ENCODE results near the gene BCR.
A peak's percentile ranks its signal among the peaks of the same experiment; 100 is the strongest.

BCR gene

DNA sequence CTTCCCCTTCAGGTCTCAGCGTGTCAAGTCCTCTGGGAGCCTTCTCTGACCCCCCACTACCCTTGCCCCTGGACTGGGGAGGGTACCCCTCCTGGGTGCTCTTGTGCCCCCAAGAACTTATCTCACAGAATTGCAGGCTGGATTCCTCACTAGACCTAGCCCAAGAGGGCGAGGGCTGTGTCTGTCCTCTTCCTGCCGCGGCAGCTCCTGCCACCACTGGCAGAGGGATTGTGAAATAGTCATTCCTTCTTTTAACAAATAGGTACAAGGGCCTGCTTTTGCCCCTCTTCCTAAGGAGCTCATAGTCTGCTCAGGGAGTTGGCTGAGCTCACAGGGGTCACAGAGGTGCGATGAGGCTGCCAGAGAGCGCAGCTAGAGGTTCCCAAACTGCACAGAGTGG is 29.5 kb upstream of the BCR start:
- peaks cover 2 to 5% of the 10 kb centered on the region in 2 donors for H3K4me1 ChIP-seq (ENCODE audit: control insufficient read depth in 1 of 2, insufficient read depth in 2 of 2, low read length in 2 of 2)
- no peaks in the 10 kb centered on the region for H3K27me3 ChIP-seq (ENCODE audit: control insufficient read depth in 1 of 2, insufficient read depth in 2 of 2, low read length in 2 of 2)
- H3K4me3 ChIP-seq (ENCODE audit: low read depth in 1 of 2, low read length in 2 of 2), result no peak overlapping the region
- no peak overlapping the region for H3K9ac ChIP-seq (ENCODE audit: low read depth in 1 of 2, low read length in 2 of 2)
- H3K27ac ChIP-seq (ENCODE audit: low read depth, low read length), result no peak overlapping the region
- no peaks in the 10 kb centered on the region for H3K36me3 ChIP-seq (ENCODE audit: control insufficient read depth in 1 of 2, insufficient read depth in 2 of 2, low read length in 2 of 2)
- H3K9me3 ChIP-seq (ENCODE audit: control insufficient read depth in 1 of 2, low read length in 2 of 2), result no peaks in the 10 kb centered on the region

DNA sequence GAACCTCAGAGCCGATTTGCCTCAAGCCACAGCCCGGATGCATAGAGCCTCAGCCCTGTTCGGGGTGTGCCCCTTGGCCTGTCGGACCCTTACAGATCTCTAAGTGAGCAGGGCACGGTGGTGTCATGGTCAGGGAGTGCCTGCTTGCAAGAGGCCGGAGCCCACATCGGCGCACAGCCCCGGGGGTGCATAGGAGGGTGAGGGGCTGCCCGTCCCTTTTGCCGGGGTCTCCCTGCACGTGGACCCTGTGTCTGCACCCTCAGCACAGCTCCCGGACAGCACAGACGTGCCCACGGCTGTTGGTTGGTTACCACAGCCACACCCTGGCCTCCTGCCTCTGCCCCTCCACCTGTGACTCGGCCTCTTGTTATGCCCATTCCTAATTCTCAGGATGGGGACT is 28.5 kb upstream of the BCR start:
- Histone ChIP-seq H3K9ac (ENCODE audit: low read depth in 1 of 2, low read length in 2 of 2) (no peak overlapping the region), H3K36me3 (ENCODE audit: control insufficient read depth in 1 of 2, insufficient read depth in 2 of 2, low read length in 2 of 2) (no peaks in the 10 kb centered on the region), H3K4me3 (ENCODE audit: low read depth in 1 of 2, low read length in 2 of 2) (no peak overlapping the region), H3K27me3 (ENCODE audit: control insufficient read depth in 1 of 2, insufficient read depth in 2 of 2, low read length in 2 of 2) (no peaks in the 10 kb centered on the region), H3K27ac (ENCODE audit: low read depth, low read length) (no peak overlapping the region), H3K4me1 (ENCODE audit: control insufficient read depth in 1 of 2, insufficient read depth in 2 of 2, low read length in 2 of 2) (peaks cover 0 to 7% of the 10 kb centered on the region in 2 donors), H3K9me3 (ENCODE audit: control insufficient read depth in 1 of 2, low read length in 2 of 2) (no peaks in the 10 kb centered on the region)

DNA sequence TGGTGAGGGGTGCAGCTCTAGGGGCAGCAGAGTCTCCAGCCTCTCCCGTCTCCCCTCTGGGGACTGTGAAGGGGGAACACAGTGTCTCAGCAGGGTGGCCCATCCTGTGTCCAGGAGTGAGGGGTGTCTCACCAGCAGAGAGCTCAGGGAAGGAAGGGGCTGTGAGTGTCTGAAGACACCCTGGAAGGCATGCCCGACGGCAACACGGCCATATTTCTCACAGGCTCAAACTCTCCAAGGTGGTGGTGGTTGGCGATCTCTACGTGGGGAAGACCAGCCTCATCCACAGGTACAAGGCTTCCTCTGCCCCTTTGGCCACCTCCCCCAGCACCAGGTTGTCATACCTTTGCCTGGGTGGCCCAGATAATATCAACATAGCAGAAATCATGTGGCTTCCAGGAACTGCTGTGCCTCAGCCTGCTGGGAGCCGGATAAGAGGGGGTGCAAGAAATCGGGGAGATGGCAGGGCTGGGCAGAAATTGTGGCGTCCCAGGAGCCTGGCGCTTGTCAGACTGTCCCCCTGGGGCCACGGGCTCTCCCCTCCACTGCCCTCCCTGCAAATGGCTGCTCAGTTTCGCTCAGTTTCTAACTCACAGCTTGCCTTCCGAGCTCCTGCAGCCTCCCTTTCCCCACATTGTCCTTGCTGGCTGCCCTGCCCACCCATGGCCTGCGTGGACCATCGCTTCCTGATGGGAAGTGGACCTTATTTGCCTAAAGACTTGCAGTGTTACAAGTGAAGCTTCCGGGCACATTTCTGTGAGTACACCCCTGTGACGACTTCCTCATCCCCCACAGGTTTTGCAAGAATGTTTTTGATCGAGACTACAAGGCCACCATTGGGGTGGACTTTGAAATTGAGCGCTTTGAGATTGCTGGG is 27.8 kb upstream of the BCR start:
- Histone ChIP-seq H3K27me3 (ENCODE audit: control insufficient read depth in 1 of 2, insufficient read depth in 2 of 2, low read length in 2 of 2) (no peaks in the 10 kb centered on the region), H3K4me1 (ENCODE audit: control insufficient read depth in 1 of 2, insufficient read depth in 2 of 2, low read length in 2 of 2) (peaks cover 0 to 13% of the 10 kb centered on the region in 2 donors), H3K9ac (ENCODE audit: low read depth in 1 of 2, low read length in 2 of 2) (no peak overlapping the region), H3K9me3 (ENCODE audit: control insufficient read depth in 1 of 2, low read length in 2 of 2) (no peaks in the 10 kb centered on the region), H3K36me3 (ENCODE audit: control insufficient read depth in 1 of 2, insufficient read depth in 2 of 2, low read length in 2 of 2) (no peaks in the 10 kb centered on the region), H3K27ac (ENCODE audit: low read depth, low read length) (no peak overlapping the region), H3K4me3 (ENCODE audit: low read depth in 1 of 2, low read length in 2 of 2) (peak overlapping the region in 1 of 2 donors; percentile 13)

DNA sequence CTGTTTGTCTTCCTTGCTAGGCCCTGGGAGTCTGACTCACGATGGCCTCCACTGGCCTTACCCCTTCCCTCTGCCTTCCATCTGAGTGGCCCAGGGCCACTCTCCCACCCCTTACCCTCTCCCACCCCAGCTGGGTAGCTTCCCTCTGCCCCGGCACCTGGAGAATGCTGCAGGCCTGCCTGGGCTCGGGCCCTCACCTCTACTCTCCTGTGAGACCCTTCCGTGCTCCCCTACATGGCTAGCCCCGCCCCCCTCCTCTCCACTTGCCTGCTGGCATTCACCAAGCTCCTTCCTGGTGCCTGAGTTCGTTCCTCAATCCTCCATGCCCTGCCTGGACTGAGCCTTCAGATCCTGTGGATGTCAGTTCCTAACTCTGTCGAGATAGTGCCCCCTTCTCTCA is 26.3 kb upstream of the BCR start:
- Histone ChIP-seq H3K36me3 (ENCODE audit: control insufficient read depth in 1 of 2, insufficient read depth in 2 of 2, low read length in 2 of 2) (no peaks in the 10 kb centered on the region), H3K9ac (ENCODE audit: low read depth in 1 of 2, low read length in 2 of 2) (no peak overlapping the region), H3K4me1 (ENCODE audit: control insufficient read depth in 1 of 2, insufficient read depth in 2 of 2, low read length in 2 of 2) (peaks cover 0 to 14% of the 10 kb centered on the region in 2 donors), H3K9me3 (ENCODE audit: control insufficient read depth in 1 of 2, low read length in 2 of 2) (no peaks in the 10 kb centered on the region), H3K27me3 (ENCODE audit: control insufficient read depth in 1 of 2, insufficient read depth in 2 of 2, low read length in 2 of 2) (no peaks in the 10 kb centered on the region), H3K27ac (ENCODE audit: low read depth, low read length) (no peak overlapping the region), H3K4me3 (ENCODE audit: low read depth in 1 of 2, low read length in 2 of 2) (no peak overlapping the region)

DNA sequence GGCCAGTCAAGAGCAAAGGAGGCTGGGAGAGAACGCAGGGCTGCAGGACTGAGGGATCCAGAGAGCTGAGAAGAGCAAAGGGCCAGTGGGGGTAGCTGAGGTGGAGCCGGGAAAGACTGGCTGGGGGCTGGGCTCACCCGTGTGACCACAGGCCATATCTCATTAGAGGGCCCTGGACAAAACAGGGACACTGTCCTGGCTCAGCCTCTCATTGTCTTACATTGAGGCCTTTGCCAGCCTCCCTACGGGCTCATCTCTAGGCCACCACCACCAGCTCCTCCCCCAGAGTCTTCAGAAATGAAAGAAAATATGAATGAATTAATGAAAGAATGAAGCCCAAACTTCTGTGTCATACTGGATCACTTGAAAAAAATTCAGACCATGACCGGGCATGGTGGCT is 25.8 kb upstream of the BCR start:
- no peak overlapping the region for H3K27ac ChIP-seq (ENCODE audit: low read depth, low read length)
- H3K9ac ChIP-seq (ENCODE audit: low read depth in 1 of 2, low read length in 2 of 2), result no peak overlapping the region
- no peaks in the 10 kb centered on the region for H3K36me3 ChIP-seq (ENCODE audit: control insufficient read depth in 1 of 2, insufficient read depth in 2 of 2, low read length in 2 of 2)
- peaks cover 0 to 14% of the 10 kb centered on the region in 2 donors for H3K4me1 ChIP-seq (ENCODE audit: control insufficient read depth in 1 of 2, insufficient read depth in 2 of 2, low read length in 2 of 2)
- no peaks in the 10 kb centered on the region for H3K9me3 ChIP-seq (ENCODE audit: control insufficient read depth in 1 of 2, low read length in 2 of 2)
- no peak overlapping the region for H3K4me3 ChIP-seq (ENCODE audit: low read depth in 1 of 2, low read length in 2 of 2)
- H3K27me3 ChIP-seq (ENCODE audit: control insufficient read depth in 1 of 2, insufficient read depth in 2 of 2, low read length in 2 of 2), result no peaks in the 10 kb centered on the region

DNA sequence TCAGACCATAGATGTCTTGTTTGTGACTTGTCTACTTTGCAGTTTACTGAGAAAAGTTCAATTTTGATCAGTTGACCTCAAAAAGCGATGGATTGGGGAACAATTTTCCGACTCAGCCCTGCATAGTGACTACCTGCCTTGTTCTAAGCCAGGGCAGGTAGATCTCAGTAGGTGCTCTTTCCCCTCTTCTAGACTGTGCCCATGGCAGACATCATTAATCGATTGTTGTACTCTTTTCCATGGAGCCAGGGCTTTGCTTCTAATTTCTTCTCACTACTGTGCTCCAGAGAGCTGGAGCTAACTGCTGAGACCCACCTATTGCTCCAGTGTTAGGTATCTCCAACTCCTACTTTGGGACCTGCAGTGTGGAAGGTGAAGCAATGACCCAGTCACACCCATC is 25.2 kb upstream of the BCR start:
- Histone ChIP-seq H3K9me3 (ENCODE audit: control insufficient read depth in 1 of 2, low read length in 2 of 2) (no peaks in the 10 kb centered on the region), H3K4me1 (ENCODE audit: control insufficient read depth in 1 of 2, insufficient read depth in 2 of 2, low read length in 2 of 2) (peaks cover 0 to 14% of the 10 kb centered on the region in 2 donors), H3K27ac (ENCODE audit: low read depth, low read length) (no peak overlapping the region), H3K27me3 (ENCODE audit: control insufficient read depth in 1 of 2, insufficient read depth in 2 of 2, low read length in 2 of 2) (no peaks in the 10 kb centered on the region), H3K9ac (ENCODE audit: low read depth in 1 of 2, low read length in 2 of 2) (no peak overlapping the region), H3K4me3 (ENCODE audit: low read depth in 1 of 2, low read length in 2 of 2) (no peak overlapping the region), H3K36me3 (ENCODE audit: control insufficient read depth in 1 of 2, insufficient read depth in 2 of 2, low read length in 2 of 2) (no peaks in the 10 kb centered on the region)

DNA sequence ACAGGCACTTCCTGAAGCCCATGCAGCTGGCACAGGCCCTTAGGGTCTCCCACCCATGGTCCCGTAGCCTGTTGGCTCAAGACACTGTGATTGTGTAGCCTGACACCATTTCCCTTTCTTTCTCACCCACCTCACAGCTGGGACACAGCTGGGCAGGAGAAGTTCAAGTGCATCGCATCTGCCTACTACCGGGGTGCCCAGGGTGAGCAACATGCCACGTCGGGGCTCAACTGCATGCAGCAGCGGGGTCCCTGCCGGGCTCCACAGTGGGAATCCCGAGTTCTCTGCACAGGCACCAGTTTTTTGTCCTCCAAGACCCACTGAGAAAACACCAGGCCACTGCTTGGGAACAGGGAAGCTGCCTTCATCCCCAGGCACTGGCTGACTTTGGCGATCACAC is 24.5 kb upstream of the BCR start:
- no peak overlapping the region for H3K27ac ChIP-seq (ENCODE audit: low read depth, low read length)
- no peak overlapping the region for H3K9ac ChIP-seq (ENCODE audit: low read depth in 1 of 2, low read length in 2 of 2)
- H3K4me1 ChIP-seq (ENCODE audit: control insufficient read depth in 1 of 2, insufficient read depth in 2 of 2, low read length in 2 of 2), result peaks cover 0 to 14% of the 10 kb centered on the region in 2 donors
- no peaks in the 10 kb centered on the region for H3K9me3 ChIP-seq (ENCODE audit: control insufficient read depth in 1 of 2, low read length in 2 of 2)
- no peak overlapping the region for H3K4me3 ChIP-seq (ENCODE audit: low read depth in 1 of 2, low read length in 2 of 2)
- H3K27me3 ChIP-seq (ENCODE audit: control insufficient read depth in 1 of 2, insufficient read depth in 2 of 2, low read length in 2 of 2), result no peaks in the 10 kb centered on the region
- no peaks in the 10 kb centered on the region for H3K36me3 ChIP-seq (ENCODE audit: control insufficient read depth in 1 of 2, insufficient read depth in 2 of 2, low read length in 2 of 2)

DNA sequence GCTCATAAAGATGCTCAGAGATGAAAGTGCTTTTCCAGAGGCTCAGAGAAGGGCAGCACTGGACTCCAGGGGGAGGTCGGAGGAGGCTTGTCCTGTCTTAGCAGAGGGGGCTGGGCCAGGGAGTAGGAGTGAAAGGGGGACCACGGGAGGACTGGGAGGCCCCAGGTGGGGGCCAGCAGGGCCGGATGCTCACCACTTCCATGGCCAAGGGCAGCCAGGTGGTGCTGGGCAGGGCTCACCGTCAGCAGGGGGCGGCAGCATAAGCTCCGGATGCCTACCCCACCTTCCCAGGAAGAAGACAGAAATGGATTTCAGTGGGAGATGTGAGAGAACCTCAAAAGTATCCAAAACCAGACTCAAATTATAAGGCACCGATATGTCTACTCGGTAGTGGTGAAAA is 24.0 kb upstream of the BCR start:
- no peak overlapping the region for H3K9ac ChIP-seq (ENCODE audit: low read depth in 1 of 2, low read length in 2 of 2)

DNA sequence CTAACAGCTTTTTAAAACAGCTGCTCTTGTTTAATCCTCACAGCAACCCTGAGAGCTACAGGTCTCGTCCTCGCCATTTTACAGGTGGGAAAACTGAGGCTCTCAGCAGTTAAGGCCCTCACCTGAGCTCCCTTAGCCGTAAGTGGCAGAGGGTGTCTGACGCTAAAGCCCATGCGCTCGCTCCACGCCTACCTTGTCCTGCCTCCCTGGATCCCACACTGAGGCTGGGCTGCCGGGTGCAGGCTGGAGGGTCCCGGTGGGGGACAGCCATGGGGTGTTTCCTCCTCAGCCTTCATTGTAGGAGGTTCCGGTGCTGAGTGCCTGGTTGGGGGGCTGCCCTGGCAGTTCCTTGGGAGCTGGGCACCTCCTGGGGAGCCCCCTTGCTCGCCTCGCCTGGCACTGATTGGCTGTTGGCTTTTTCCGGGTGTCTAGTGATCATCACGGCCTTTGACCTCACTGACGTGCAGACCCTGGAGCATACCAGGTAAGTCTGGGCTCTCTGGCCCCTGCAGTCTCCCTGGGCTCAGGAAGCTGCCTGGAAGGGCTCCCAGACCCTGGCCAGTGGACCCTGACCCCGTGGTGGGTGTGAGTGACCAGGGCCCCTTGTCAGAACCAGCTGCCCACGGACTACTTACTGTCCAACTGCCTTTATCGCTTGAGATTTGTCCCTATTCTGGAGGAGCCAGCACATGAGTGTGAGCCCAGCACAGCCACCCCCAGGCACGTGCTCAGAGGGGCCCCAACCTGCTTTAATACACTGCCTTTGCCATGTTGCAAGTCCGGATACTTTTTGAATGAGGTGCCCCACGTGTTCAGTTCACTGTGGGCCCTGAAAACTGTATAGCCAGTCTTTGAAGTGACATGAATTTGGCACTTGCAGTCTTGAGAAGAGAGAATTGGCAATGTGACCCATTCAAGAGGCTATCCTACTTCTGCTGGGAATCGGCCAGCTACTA is 22.5 kb upstream of the BCR start:
- H3K9me3 ChIP-seq (ENCODE audit: control insufficient read depth in 1 of 2, low read length in 2 of 2), result no peaks in the 10 kb centered on the region
- no peaks in the 10 kb centered on the region for H3K36me3 ChIP-seq (ENCODE audit: control insufficient read depth in 1 of 2, insufficient read depth in 2 of 2, low read length in 2 of 2)
- no peak overlapping the region for H3K9ac ChIP-seq (ENCODE audit: low read depth in 1 of 2, low read length in 2 of 2)
- H3K27ac ChIP-seq (ENCODE audit: low read depth, low read length), result no peak overlapping the region
- no peak overlapping the region for H3K4me3 ChIP-seq (ENCODE audit: low read depth in 1 of 2, low read length in 2 of 2)
- peaks cover 0 to 10% of the 10 kb centered on the region in 2 donors for H3K4me1 ChIP-seq (ENCODE audit: control insufficient read depth in 1 of 2, insufficient read depth in 2 of 2, low read length in 2 of 2)
- H3K27me3 ChIP-seq (ENCODE audit: control insufficient read depth in 1 of 2, insufficient read depth in 2 of 2, low read length in 2 of 2), result no peaks in the 10 kb centered on the region

More for the DNA sequence above, 24.0 kb upstream of the BCR start:
- H3K27ac ChIP-seq (ENCODE audit: low read depth, low read length), result no peak overlapping the region
- no peaks in the 10 kb centered on the region for H3K9me3 ChIP-seq (ENCODE audit: control insufficient read depth in 1 of 2, low read length in 2 of 2)
- H3K27me3 ChIP-seq (ENCODE audit: control insufficient read depth in 1 of 2, insufficient read depth in 2 of 2, low read length in 2 of 2), result no peaks in the 10 kb centered on the region
- peaks cover 0 to 14% of the 10 kb centered on the region in 2 donors for H3K4me1 ChIP-seq (ENCODE audit: control insufficient read depth in 1 of 2, insufficient read depth in 2 of 2, low read length in 2 of 2)
- H3K36me3 ChIP-seq (ENCODE audit: control insufficient read depth in 1 of 2, insufficient read depth in 2 of 2, low read length in 2 of 2), result no peaks in the 10 kb centered on the region
- no peak overlapping the region for H3K4me3 ChIP-seq (ENCODE audit: low read depth in 1 of 2, low read length in 2 of 2)

Measured in duodenal mucosa (tissue), 2 donors.